ENCODE data around the gene SOD1.

The SOD1 gene

GRCh38 chr21:31675318-31675717 lies 15.8 kb downstream of the SOD1 start:
- TF ChIP-seq CTCF (IDR thresholded peaks at IDR 0.05; ENCODE audit: low read depth, low read length), result no peak
- DNase-seq (ENCODE audit: extremely low read depth, low read depth), result no peak

GRCh38 chr21:31675960-31676359 lies 16.5 kb downstream of the SOD1 start:
- no peak for DNase-seq (ENCODE audit: extremely low read depth, low read depth)

GRCh38 chr21:31677047-31677446 lies 17.6 kb downstream of the SOD1 start:
- no peak for TF ChIP-seq CTCF (IDR thresholded peaks at IDR 0.05; ENCODE audit: low read depth, low read length)
- no peak for DNase-seq (ENCODE audit: extremely low read depth, low read depth)

More at GRCh38 chr21:31675960-31676359, 16.5 kb downstream of the SOD1 start:
- TF ChIP-seq CTCF (IDR thresholded peaks at IDR 0.05; ENCODE audit: low read depth, low read length), result no peak

- TF ChIP-seq CTCF (IDR thresholded peaks at IDR 0.05; ENCODE audit: low read depth, low read length), result no peak
- DNase-seq (ENCODE audit: extremely low read depth, low read depth), result no peak
These were observed 19.0 kb downstream of the SOD1 start for GRCh38 chr21:31678478-31678877.

- TF ChIP-seq CTCF (IDR thresholded peaks at IDR 0.05; ENCODE audit: low read depth, low read length), result no peak
- no peak for DNase-seq (ENCODE audit: extremely low read depth, low read depth)
These were observed 23.1 kb downstream of the SOD1 start for GRCh38 chr21:31682620-31683019.

GRCh38 chr21:31683029-31683428 lies 23.5 kb downstream of the SOD1 start:
- DNase-seq (ENCODE audit: extremely low read depth, low read depth), result no peak
- TF ChIP-seq CTCF (IDR thresholded peaks at IDR 0.05; ENCODE audit: low read depth, low read length), result no peak

GRCh38 chr21:31684918-31685317 lies 25.4 kb downstream of the SOD1 start:
- no peak for TF ChIP-seq CTCF (IDR thresholded peaks at IDR 0.05; ENCODE audit: low read depth, low read length)
- no peak for DNase-seq (ENCODE audit: extremely low read depth, low read depth)
